ENCODE data around the gene CEP152. TPM values are rescaled to one million over a fixed set of nuclear protein-coding genes. Genes with fewer than 3 reads are reported as not detected.

CEP152 gene
- polyA plus RNA-seq, 3 donors from 2014 or later, result 1.1 to 8.2 (median 2.8) TPM

DNA sequence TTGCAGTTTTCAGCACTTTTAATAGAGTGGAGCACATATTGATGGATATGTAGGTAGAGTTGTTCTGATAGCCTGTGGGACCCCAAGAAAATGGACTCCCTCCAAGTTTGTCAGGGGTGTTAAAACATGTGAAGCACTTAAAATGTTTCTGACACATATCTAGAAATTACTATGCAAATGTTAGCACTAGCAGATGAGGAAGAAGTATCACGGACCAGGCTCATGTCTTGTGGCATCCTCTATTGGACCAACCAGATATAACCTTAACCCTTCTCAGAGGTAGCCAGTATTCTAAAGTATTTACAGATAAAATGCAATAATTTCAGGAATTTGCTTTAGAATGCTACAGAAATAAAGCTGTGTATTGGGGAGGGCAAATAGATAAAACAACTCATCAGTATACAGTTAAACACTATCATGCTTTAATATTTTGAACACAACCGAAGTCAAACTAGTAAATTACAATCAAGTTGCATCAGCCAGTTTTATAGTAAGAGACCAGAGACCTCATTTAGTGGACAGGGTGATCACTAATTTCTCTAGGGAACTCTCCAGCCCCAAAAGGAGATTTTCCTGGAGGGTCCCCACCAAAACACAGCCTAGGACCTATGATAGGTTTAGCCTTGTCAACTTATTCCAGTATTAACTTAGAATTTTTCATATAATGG is 108.2 kb downstream of the CEP152 start:
- Mint-ChIP-seq H3K4me1 (no peaks in the 10 kb centered on the region), H3K9me3 (peaks cover 0 to 19% (median 7%) of the 10 kb centered on the region in 6 donors)
- no peak for DNase-seq

GRCh38 chr15:48696627-48697312 is 114.1 kb downstream of the CEP152 start:
- no peak for DNase-seq
- no peaks in the 10 kb centered on the region for H3K4me1 Mint-ChIP-seq
- H3K4me3 Mint-ChIP-seq, result no peak overlapping the region
- H3K27ac Mint-ChIP-seq, result no peak overlapping the region
- H3K9me3 Mint-ChIP-seq, result no peaks in the 10 kb centered on the region
- no peaks in the 10 kb centered on the region for H3K36me3 Mint-ChIP-seq
- H3K27me3 Mint-ChIP-seq (ENCODE audit: low read depth in 3 of 3), result peaks cover 0 to 1% (median 0%) of the 10 kb centered on the region in 3 donors

More for the DNA sequence above, 108.2 kb downstream of the CEP152 start:
- Mint-ChIP-seq H3K27ac (no peak overlapping the region), H3K36me3 (no peaks in the 10 kb centered on the region), H3K27me3 (ENCODE audit: low read depth in 3 of 3) (peaks cover 0 to 2% (median 2%) of the 10 kb centered on the region in 3 donors), H3K4me3 (no peak overlapping the region)

DNA sequence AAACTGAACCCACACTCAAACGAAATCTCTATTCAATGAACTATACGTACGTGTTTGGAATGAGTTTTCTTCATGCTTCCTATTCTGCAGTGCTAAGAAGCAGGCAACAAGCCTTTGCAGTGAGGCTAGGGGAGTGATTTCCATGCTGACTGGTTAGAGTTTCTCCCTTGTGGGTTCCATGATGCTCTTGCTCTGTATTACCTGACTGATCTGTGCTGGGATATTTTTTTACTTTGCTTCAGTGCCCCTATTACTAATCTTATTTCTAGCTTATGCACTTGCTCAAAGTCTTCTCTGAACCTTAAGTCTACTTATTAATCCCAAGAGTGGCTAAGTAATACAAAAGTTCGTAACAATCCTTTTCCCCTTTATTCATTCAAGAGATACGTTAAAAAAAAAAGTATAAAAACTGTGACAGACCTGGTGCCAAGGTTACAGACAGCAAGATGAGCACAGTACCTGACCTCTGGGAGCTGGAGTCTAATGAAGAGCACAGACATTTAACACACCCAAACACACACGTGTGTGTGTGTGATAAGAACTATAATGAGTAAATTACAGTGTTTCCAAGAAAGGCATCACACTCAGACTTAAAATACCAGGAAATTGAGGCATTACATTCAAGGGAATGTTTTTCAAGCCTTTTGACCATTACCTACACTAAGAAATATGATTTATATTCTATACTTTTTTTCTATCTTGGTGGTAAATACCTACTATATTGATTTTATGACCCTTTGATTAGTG is 114.9 kb downstream of the CEP152 start:
- Mint-ChIP-seq H3K9me3 (peaks cover 0 to 2% (median 0%) of the 10 kb centered on the region in 6 donors), H3K36me3 (no peaks in the 10 kb centered on the region), H3K4me1 (no peaks in the 10 kb centered on the region), H3K4me3 (no peak overlapping the region), H3K27ac (no peak overlapping the region), H3K27me3 (ENCODE audit: low read depth in 3 of 3) (peaks cover 0 to 1% (median 0%) of the 10 kb centered on the region in 3 donors)
- no peak for DNase-seq

DNA sequence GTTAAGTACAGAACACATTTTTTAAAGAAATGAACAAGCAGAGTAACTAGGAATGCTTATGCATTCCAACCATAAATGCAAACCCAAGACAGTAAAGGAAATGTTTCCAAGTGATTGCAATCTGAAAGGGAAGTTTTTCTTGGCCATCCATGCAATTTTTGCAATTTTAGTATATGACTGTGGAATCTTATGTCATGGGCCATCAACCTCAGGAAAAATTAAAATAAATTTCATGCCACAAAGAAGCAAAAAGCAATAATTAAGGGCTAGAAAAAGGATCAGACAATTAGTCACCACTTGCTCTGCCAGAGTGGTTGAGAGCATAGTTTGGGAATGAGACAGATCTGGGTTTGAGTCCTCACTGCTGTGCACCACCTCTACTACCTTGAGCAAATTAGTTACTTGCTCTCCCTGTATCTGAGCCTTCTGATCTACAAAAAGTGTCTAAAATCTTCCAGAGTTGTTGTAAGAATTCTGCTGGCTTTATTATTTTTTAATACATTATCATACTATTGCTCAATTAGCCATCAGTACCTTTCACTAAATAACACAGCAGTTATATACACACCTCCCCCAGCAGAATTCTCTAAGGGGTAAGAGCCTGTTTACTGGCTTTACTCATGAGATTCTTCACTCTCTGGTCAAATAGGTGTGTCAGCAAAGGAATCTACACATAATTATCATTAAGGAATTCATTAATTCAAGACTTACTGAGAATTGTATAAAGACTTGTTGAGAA is 115.6 kb downstream of the CEP152 start:
- Mint-ChIP-seq H3K27me3 (ENCODE audit: low read depth in 3 of 3) (peaks cover 0 to 1% (median 0%) of the 10 kb centered on the region in 3 donors), H3K9me3 (peaks cover 0 to 2% (median 0%) of the 10 kb centered on the region in 6 donors), H3K4me1 (no peaks in the 10 kb centered on the region), H3K27ac (no peak overlapping the region), H3K36me3 (no peaks in the 10 kb centered on the region), H3K4me3 (no peak overlapping the region)
- no peak for DNase-seq

- Mint-ChIP-seq H3K27me3 (ENCODE audit: low read depth in 3 of 3) (peaks cover 0 to 1% (median 0%) of the 10 kb centered on the region in 3 donors), H3K9me3 (peaks cover 0 to 6% (median 0%) of the 10 kb centered on the region in 6 donors), H3K4me3 (no peak overlapping the region), H3K36me3 (no peaks in the 10 kb centered on the region), H3K27ac (no peak overlapping the region), H3K4me1 (no peaks in the 10 kb centered on the region)
- no peak for DNase-seq
Measured at GRCh38 chr15:48693484-48693883, 117.4 kb downstream of the CEP152 start.

- peaks cover 0 to 2% (median 0%) of the 10 kb centered on the region in 3 donors for H3K27me3 Mint-ChIP-seq (ENCODE audit: low read depth in 3 of 3)
Measured at GRCh38 chr15:48688493-48688892, 122.4 kb downstream of the CEP152 start.

More at GRCh38 chr15:48688493-48688892, 122.4 kb downstream of the CEP152 start:
- H3K4me1 Mint-ChIP-seq, result no peaks in the 10 kb centered on the region
- peaks cover 0 to 4% (median 4%) of the 10 kb centered on the region in 3 donors for H3K36me3 Mint-ChIP-seq
- H3K4me3 Mint-ChIP-seq, result no peak overlapping the region
- H3K9me3 Mint-ChIP-seq, result peaks cover 5 to 11% (median 8%) of the 10 kb centered on the region in 6 donors
- no peak overlapping the region for H3K27ac Mint-ChIP-seq
- DNase-seq, result no peak

Other genes starting within 250 kb of the CEP152 start
- gene FBN1, start 165.4 kb downstream of the CEP152 start, polyA plus RNA-seq, result under 1 TPM in 1 of 3 donors, not detected in 2; 0.22 TPM
- 100 to 1,000 TPM; 189 to 227 (median 198) TPM for gene EID1, start 67.1 kb upstream of the CEP152 start, polyA plus RNA-seq
- under 1 TPM in 2 of 3 donors, not detected in 1; 0.10 to 0.19 TPM for gene SHC4, start 152.8 kb upstream of the CEP152 start, polyA plus RNA-seq
- 10 to 100 TPM; 14.5 to 30.5 (median 15.9) TPM for gene SECISBP2L, start 235.4 kb upstream of the CEP152 start, polyA plus RNA-seq